GM21717 (cell line): ENCODE data around the gene RCBTB1.
"Not testable (repeated sequence)": the region's sequence is repeated elsewhere in the genome, so short reads cannot be mapped to it uniquely, and the experiment has no call there.

ENCODE experiments used
- ATAC-seq: cut with Tn5 transposase; IDR thresholded peaks from one replicate; pipeline ENCODE4 v1.9.1; 2021; ENCODE audit warnings: mild to moderate bottlenecking, moderate library complexity; ENCODE audit not compliant: unreplicated experiment

RCBTB1 gene

GRCh38 chr13:49606747-49607648 is 21.6 kb upstream of the RCBTB1 start:
- ATAC-seq = peak; percentile 94

- ATAC-seq = no peak
These were observed 19.2 kb upstream of the RCBTB1 start for GRCh38 chr13:49604570-49604969.

GRCh38 chr13:49602615-49603014 is 17.3 kb upstream of the RCBTB1 start:
- not testable (repeated sequence) for ATAC-seq

GRCh38 chr13:49602005-49602404 is 16.6 kb upstream of the RCBTB1 start:
- no peak for ATAC-seq

GRCh38 chr13:49597043-49597641 is 11.8 kb upstream of the RCBTB1 start:
- no peak for ATAC-seq

- no peak for ATAC-seq
These were observed 10.9 kb upstream of the RCBTB1 start for GRCh38 chr13:49596221-49596620.

- ATAC-seq = no peak
These were observed 9.2 kb upstream of the RCBTB1 start for GRCh38 chr13:49594576-49594975.

- not testable (repeated sequence) for ATAC-seq
These were observed 8.5 kb upstream of the RCBTB1 start for GRCh38 chr13:49593876-49594275.

- not testable (repeated sequence) for ATAC-seq
These were observed 5.4 kb upstream of the RCBTB1 start for GRCh38 chr13:49590714-49591113.

GRCh38 chr13:49587311-49587847 is 2.0 kb upstream of the RCBTB1 start:
- ATAC-seq = no peak

- no peak for ATAC-seq
These were observed 1.4 kb upstream of the RCBTB1 start for GRCh38 chr13:49586717-49587116.

- ATAC-seq = peak; percentile 6
These were observed 581 bp downstream of the RCBTB1 start for GRCh38 chr13:49584771-49585182.

GRCh38 chr13:49580980-49581680 is 4.2 kb downstream of the RCBTB1 start:
- no peak for ATAC-seq

GRCh38 chr13:49579501-49579900 is 5.9 kb downstream of the RCBTB1 start:
- ATAC-seq = no peak

GRCh38 chr13:49571299-49572240 is 13.8 kb downstream of the RCBTB1 start:
- no peak for ATAC-seq

- ATAC-seq = peak; percentile 61
These were observed 15.2 kb downstream of the RCBTB1 start for GRCh38 chr13:49569993-49570689.

- no peak for ATAC-seq
These were observed 17.9 kb downstream of the RCBTB1 start for GRCh38 chr13:49567491-49567890.

GRCh38 chr13:49566461-49566860 is 18.9 kb downstream of the RCBTB1 start:
- no peak for ATAC-seq

GRCh38 chr13:49565461-49565860 is 19.9 kb downstream of the RCBTB1 start:
- ATAC-seq = not testable (repeated sequence)

- ATAC-seq = no peak
These were observed 21.8 kb downstream of the RCBTB1 start for GRCh38 chr13:49563516-49563915.
